Peyer's patch (tissue), 4 donors: ENCODE results near the gene POFUT1.

Experiments used
- POLR2A ChIP-seq, 2 donors: fragments of 450-650 bp; IDR thresholded peaks; one replicate each; pipeline ENCODE4 v1.5.1; 2017; ENCODE audit warnings: antibody characterized with exemption in 2 of 2, mild to moderate bottlenecking in 2 of 2, moderate library complexity in 2 of 2
- TF ChIP-seq, protein P1 (sequence below), 6 experiments: fragments of 450-650 bp in 4 of 6; fragments of 200-600 bp in 2 of 6; sonication (generic) in 1 of 6; IDR thresholded peaks; one replicate each; pipeline ENCODE4 v1.5.1; 2017 to 2019; ENCODE audit warnings: antibody characterized with exemption in 6 of 6, mild to moderate bottlenecking in 3 of 6, moderate library complexity in 1 of 6

DNA sequence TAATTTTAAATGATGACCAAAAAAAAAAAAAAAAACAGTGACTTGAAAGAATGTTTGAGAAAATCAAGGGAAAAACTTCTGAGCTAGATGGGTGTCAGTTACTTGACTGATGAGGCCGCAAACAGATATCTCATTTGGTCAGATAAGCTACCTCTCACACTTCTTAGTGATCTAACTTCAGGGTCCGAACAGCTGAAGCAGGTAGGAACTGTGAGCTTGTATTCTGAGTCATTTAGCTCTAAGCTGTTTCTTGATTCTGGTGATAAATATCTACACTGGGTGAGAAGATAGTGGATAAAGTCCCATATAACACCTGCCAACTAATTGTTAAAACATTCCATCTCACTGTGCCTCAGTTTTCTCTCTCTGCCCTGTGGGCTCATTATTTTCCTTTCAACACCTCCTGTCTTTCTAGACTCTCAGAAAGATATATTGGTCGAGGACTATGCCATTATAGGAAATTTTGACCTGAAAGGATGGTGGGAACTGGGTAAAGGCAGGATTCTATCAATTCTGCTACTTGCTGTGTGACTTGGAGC, 77.5 kb downstream of the POFUT1 start:
- TF ChIP-seq, protein P1, sequence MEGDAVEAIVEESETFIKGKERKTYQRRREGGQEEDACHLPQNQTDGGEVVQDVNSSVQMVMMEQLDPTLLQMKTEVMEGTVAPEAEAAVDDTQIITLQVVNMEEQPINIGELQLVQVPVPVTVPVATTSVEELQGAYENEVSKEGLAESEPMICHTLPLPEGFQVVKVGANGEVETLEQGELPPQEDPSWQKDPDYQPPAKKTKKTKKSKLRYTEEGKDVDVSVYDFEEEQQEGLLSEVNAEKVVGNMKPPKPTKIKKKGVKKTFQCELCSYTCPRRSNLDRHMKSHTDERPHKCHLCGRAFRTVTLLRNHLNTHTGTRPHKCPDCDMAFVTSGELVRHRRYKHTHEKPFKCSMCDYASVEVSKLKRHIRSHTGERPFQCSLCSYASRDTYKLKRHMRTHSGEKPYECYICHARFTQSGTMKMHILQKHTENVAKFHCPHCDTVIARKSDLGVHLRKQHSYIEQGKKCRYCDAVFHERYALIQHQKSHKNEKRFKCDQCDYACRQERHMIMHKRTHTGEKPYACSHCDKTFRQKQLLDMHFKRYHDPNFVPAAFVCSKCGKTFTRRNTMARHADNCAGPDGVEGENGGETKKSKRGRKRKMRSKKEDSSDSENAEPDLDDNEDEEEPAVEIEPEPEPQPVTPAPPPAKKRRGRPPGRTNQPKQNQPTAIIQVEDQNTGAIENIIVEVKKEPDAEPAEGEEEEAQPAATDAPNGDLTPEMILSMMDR (IDR thresholded peaks at IDR 0.05): no peak
- no peak for TF ChIP-seq POLR2A (IDR thresholded peaks at IDR 0.05)
